Fibroblast of lung (primary cell): ENCODE data around the gene SPATA16. TPM values are rescaled to one million over a fixed set of nuclear protein-coding genes. Genes with fewer than 3 reads are reported as not detected.

Experiments used
- DNase-seq, 2 donors: peaks; one replicate each; pipeline versions ENCODE4 v3.0.0 to v3.0.0-alpha.2; 2010; ENCODE audit warnings: low read depth in 2 of 2
- H2AFZ ChIP-seq: 2 replicates; pipeline ENCODE4 v1.5.1; 2012; ENCODE audit warnings: low read length, control low read depth, inconsistent platforms
- H3K27ac ChIP-seq: 2 replicates; pipeline ENCODE4 v1.5.1; 2011; ENCODE audit warnings: low read length, control low read depth; ENCODE audit not compliant: insufficient read depth
- H3K27me3 ChIP-seq: 2 replicates; pipeline ENCODE4 v1.5.1; 2011; ENCODE audit warnings: mild to moderate bottlenecking, low read length; ENCODE audit not compliant: control insufficient read depth, insufficient read depth
- H3K36me3 ChIP-seq: 2 replicates; pipeline ENCODE4 v1.5.1; 2011; ENCODE audit warnings: low read length; ENCODE audit not compliant: control insufficient read depth, insufficient read depth
- H3K4me1 ChIP-seq: 2 replicates; pipeline ENCODE4 v1.5.1; 2011; ENCODE audit warnings: low read length; ENCODE audit not compliant: control insufficient read depth, insufficient read depth; ENCODE audit errors: extremely low read depth
- H3K4me2 ChIP-seq: 2 replicates; pipeline ENCODE4 v1.5.1; 2011; ENCODE audit warnings: low read length, control low read depth; ENCODE audit not compliant: insufficient read depth; ENCODE audit errors: extremely low read depth
- H3K4me3 ChIP-seq, 4 experiments: fragments of 200-600 bp in 1 of 4; sonication (generic) in 1 of 4; replicated peaks in 1 of 4; 2 replicates each; pipeline ENCODE4 v1.5.1; 2011 to 2016; ENCODE audit warnings: low read length in 4 of 4, low read depth in 3 of 4, mild to moderate bottlenecking in 3 of 4, control low read depth in 2 of 4, inconsistent platforms in 1 of 4, mixed read lengths in 1 of 4; ENCODE audit not compliant: insufficient read depth in 1 of 4; ENCODE audit errors: control extremely low read depth in 1 of 4
- H3K79me2 ChIP-seq: 2 replicates; pipeline ENCODE4 v1.5.1; 2012; ENCODE audit warnings: mild to moderate bottlenecking, low read length, inconsistent platforms; ENCODE audit not compliant: control insufficient read depth, insufficient read depth
- H3K9ac ChIP-seq: 2 replicates; pipeline ENCODE4 v1.5.1; 2011; ENCODE audit warnings: mild to moderate bottlenecking, low read length, control low read depth; ENCODE audit not compliant: insufficient read depth
- H3K9me3 ChIP-seq: 2 replicates; pipeline ENCODE4 v1.5.1; 2012; ENCODE audit warnings: low read depth, low read length; ENCODE audit not compliant: control insufficient read depth, insufficient read depth
- H4K20me1 ChIP-seq: 2 replicates; pipeline ENCODE4 v1.5.1; 2011; ENCODE audit warnings: low read length; ENCODE audit not compliant: control insufficient read depth, insufficient read depth; ENCODE audit errors: extremely low read depth
- EZH2 ChIP-seq: IDR thresholded peaks from 2 replicates; pipeline ENCODE4 v1.5.1; 2012; ENCODE audit warnings: low read length, control low read depth, mild to moderate bottlenecking; ENCODE audit errors: missing control alignments
- polyA plus RNA-seq, 2 donors: library from polyadenylated mRNA; depleted of rRNA in 1 of 2; stranded (reverse) in 1 of 2; unstranded in 1 of 2; fragments of >200 nt; gene quantifications; 2 replicates each; pipeline ENCODE4 v1.2.1, GENCODE V29; 2011 to 2012; ENCODE audit warnings: missing spikeins in 1 of 2
- total RNA-seq: library from RNA; depleted of rRNA; stranded (reverse); fragments of >200 nt; gene quantifications from 2 replicates; pipeline ENCODE4 v1.2.1, GENCODE V29; 2014
- TF ChIP-seq, protein P1 (sequence below), 2 donors: IDR thresholded peaks in 1 of 2; conservative IDR thresholded peaks in 1 of 2; 1 replicate in 1 of 2; 2 replicates in 1 of 2; pipeline ENCODE4 v1.5.1; 2011 to 2012; ENCODE audit warnings: low read length in 2 of 2, control low read depth in 1 of 2, inconsistent platforms in 1 of 2, low read depth in 1 of 2, mild to moderate bottlenecking in 1 of 2

The SPATA16 gene
- total and polyA plus RNA-seq, 2 donors (not counting 1 experiment from before 2014, with no cell fraction given) = not detected

DNA sequence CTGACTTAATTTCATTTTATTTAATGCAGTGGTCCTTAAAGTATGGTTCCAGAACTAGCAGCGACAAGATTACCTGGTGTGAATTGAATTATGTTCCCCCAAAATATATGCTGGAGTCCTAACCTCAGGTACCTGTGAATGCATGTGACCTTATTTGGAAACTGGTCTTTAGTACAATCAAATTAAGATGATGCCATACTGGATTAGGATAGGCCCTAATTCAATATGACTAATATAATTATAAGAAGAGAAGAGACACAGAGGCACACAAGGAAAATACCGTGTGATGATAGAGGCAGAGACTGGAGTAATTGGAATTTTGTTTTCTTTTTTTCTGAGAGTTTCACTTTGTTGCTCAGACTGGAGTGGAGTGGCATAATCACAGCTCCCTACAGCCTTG lies 12.6 kb upstream of the SPATA16 start:
- Histone ChIP-seq H3K4me1 (no peaks in the 10 kb centered on the region), H4K20me1 (no peaks in the 10 kb centered on the region), H3K4me2 (no peak overlapping the region), H3K27me3 (no peaks in the 10 kb centered on the region), H3K27ac (no peak overlapping the region), H3K79me2 (no peaks in the 10 kb centered on the region), H3K9ac (no peak overlapping the region), H3K36me3 (no peaks in the 10 kb centered on the region), H2AFZ (no peak overlapping the region), H3K4me3 (no peak overlapping the region), H3K9me3 (no peaks in the 10 kb centered on the region)
- no peak for TF ChIP-seq EZH2
- TF ChIP-seq, protein P1, sequence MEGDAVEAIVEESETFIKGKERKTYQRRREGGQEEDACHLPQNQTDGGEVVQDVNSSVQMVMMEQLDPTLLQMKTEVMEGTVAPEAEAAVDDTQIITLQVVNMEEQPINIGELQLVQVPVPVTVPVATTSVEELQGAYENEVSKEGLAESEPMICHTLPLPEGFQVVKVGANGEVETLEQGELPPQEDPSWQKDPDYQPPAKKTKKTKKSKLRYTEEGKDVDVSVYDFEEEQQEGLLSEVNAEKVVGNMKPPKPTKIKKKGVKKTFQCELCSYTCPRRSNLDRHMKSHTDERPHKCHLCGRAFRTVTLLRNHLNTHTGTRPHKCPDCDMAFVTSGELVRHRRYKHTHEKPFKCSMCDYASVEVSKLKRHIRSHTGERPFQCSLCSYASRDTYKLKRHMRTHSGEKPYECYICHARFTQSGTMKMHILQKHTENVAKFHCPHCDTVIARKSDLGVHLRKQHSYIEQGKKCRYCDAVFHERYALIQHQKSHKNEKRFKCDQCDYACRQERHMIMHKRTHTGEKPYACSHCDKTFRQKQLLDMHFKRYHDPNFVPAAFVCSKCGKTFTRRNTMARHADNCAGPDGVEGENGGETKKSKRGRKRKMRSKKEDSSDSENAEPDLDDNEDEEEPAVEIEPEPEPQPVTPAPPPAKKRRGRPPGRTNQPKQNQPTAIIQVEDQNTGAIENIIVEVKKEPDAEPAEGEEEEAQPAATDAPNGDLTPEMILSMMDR (conservative IDR thresholded peaks at IDR 0.05 in 1 of 2, IDR thresholded peaks at IDR 0.05 in 1 of 2; ENCODE audit: low read depth in 1 of 2, low read length in 2 of 2) = no peak
- no peak for DNase-seq

GRCh38 chr3:173139420-173139819 lies 1.6 kb downstream of the SPATA16 start:
- no peak overlapping the region for H2AFZ ChIP-seq
- H3K4me3 ChIP-seq = no peak overlapping the region
- no peak overlapping the region for H3K4me2 ChIP-seq
- no peak overlapping the region for H3K9ac ChIP-seq
- no peak overlapping the region for H3K27ac ChIP-seq
- H3K36me3 ChIP-seq = no peaks in the 10 kb centered on the region
- H3K9me3 ChIP-seq = no peaks in the 10 kb centered on the region
- H4K20me1 ChIP-seq = no peaks in the 10 kb centered on the region
- H3K27me3 ChIP-seq = no peaks in the 10 kb centered on the region
- DNase-seq = peak in 1 of 2 donors; percentile 6
- no peaks in the 10 kb centered on the region for H3K79me2 ChIP-seq
- no peaks in the 10 kb centered on the region for H3K4me1 ChIP-seq
- TF ChIP-seq, protein P1 (conservative IDR thresholded peaks at IDR 0.05 in 1 of 2, IDR thresholded peaks at IDR 0.05 in 1 of 2; ENCODE audit: low read depth in 1 of 2, low read length in 2 of 2) = no peak
- no peak for TF ChIP-seq EZH2

- Histone ChIP-seq H4K20me1 (no peaks in the 10 kb centered on the region), H3K79me2 (no peaks in the 10 kb centered on the region), H3K9ac (no peak overlapping the region), H3K4me3 (no peak overlapping the region), H3K9me3 (no peaks in the 10 kb centered on the region), H3K36me3 (no peaks in the 10 kb centered on the region), H3K27ac (no peak overlapping the region), H3K4me1 (no peaks in the 10 kb centered on the region), H2AFZ (no peak overlapping the region), H3K4me2 (no peak overlapping the region), H3K27me3 (no peaks in the 10 kb centered on the region)
- DNase-seq = peak in 1 of 2 donors; percentile 78
- no peak for TF ChIP-seq EZH2
- TF ChIP-seq, protein P1 (conservative IDR thresholded peaks at IDR 0.05 in 1 of 2, IDR thresholded peaks at IDR 0.05 in 1 of 2; ENCODE audit: low read depth in 1 of 2, low read length in 2 of 2) = no peak
Observed at GRCh38 chr3:173138026-173138425, 3.0 kb downstream of the SPATA16 start.
